Gastrocnemius medialis (tissue), 4 donors: ENCODE measurements around the gene NR3C2.

ENCODE experiments used
- CTCF ChIP-seq, 5 experiments: fragments of 450-650 bp in 3 of 5; fragments of 200-600 bp in 2 of 5; sonication (generic) in 2 of 5; IDR thresholded peaks in 4 of 5; conservative IDR thresholded peaks in 1 of 5; 1 replicate in 4 of 5; 2 replicates in 1 of 5; pipeline ENCODE4 v1.5.1; 2016 to 2019; ENCODE audit warnings: antibody characterized with exemption in 5 of 5, mild to moderate bottlenecking in 3 of 5, moderate library complexity in 3 of 5
- POLR2A ChIP-seq, 2 donors: fragments of 450-650 bp; IDR thresholded peaks; one replicate each; pipeline ENCODE4 v1.6.1; 2017; ENCODE audit warnings: antibody characterized with exemption in 2 of 2, mild to moderate bottlenecking in 2 of 2, moderate library complexity in 2 of 2

- TF ChIP-seq CTCF (IDR thresholded peaks at IDR 0.05 in 4 of 5, conservative IDR thresholded peaks at IDR 0.05 in 1 of 5), result no peak
- TF ChIP-seq POLR2A (IDR thresholded peaks at IDR 0.05), result no peak
These were observed 88.6 kb downstream of the NR3C2 start for GRCh38 chr4:148353571-148353970.
